Osteoblast (primary cell): ENCODE measurements around the gene TMTC2. TPM values are rescaled to one million over a fixed set of nuclear protein-coding genes. Genes with fewer than 3 reads are reported as not detected.

Source experiments
- DNase-seq: peaks from one replicate; pipeline ENCODE4 v3.0.0; 2011; ENCODE audit warnings: low spot score, mixed read lengths; ENCODE audit not compliant: insufficient read length; ENCODE audit errors: missing footprints
- H2AFZ ChIP-seq: 2 replicates; pipeline ENCODE4 v1.6.0; 2011; ENCODE audit warnings: mild to moderate bottlenecking, low read length
- H3K27ac ChIP-seq: 2 replicates; pipeline ENCODE4 v1.5.1; 2011; ENCODE audit warnings: mild to moderate bottlenecking, low read depth, low read length, moderate library complexity
- H3K27me3 ChIP-seq: 2 replicates; pipeline ENCODE4 v1.6.0; 2012; ENCODE audit warnings: mild to moderate bottlenecking, control low read depth, inconsistent platforms, low read length, moderate library complexity; ENCODE audit not compliant: insufficient read depth
- H3K36me3 ChIP-seq: 2 replicates; pipeline ENCODE4 v1.5.1; 2011; ENCODE audit warnings: mild to moderate bottlenecking, low read length, control low read depth, moderate library complexity; ENCODE audit not compliant: insufficient read depth
- H3K4me1 ChIP-seq: 2 replicates; pipeline ENCODE4 v1.5.1; 2011; ENCODE audit warnings: mild to moderate bottlenecking, low read length, control low read depth, moderate library complexity; ENCODE audit not compliant: insufficient read depth
- H3K4me2 ChIP-seq: 2 replicates; pipeline ENCODE4 v1.6.0; 2011; ENCODE audit warnings: mild to moderate bottlenecking, low read length; ENCODE audit not compliant: insufficient read depth
- H3K4me3 ChIP-seq: fragments of 200-600 bp; sonication (generic); 3 replicates; pipeline ENCODE4 v1.5.1; 2012; ENCODE audit warnings: mild to moderate bottlenecking, low read length, inconsistent platforms; ENCODE audit not compliant: insufficient read depth
- H3K79me2 ChIP-seq: 2 replicates; pipeline ENCODE4 v1.6.0; 2012; ENCODE audit warnings: mild to moderate bottlenecking, low read length, control low read depth, inconsistent platforms; ENCODE audit not compliant: insufficient read depth
- H3K9me3 ChIP-seq: 2 replicates; pipeline ENCODE4 v1.5.1; 2011; ENCODE audit warnings: low read depth, low read length, control low read depth
- H4K20me1 ChIP-seq: 2 replicates; pipeline ENCODE4 v1.6.0; 2012; ENCODE audit warnings: mild to moderate bottlenecking, low read length, control low read depth; ENCODE audit not compliant: insufficient read depth
- total RNA-seq: library from RNA; depleted of rRNA; stranded (reverse); fragments of >200 nt; gene quantifications from 2 replicates; pipeline ENCODE4 v1.2.3, GENCODE V29; 2012
- TF ChIP-seq, protein P1 (sequence below): IDR thresholded peaks from 2 replicates; pipeline ENCODE4 v1.5.1; 2011; ENCODE audit warnings: mild to moderate bottlenecking, low read depth, low read length, moderate library complexity; ENCODE audit errors: extremely low read depth

The TMTC2 gene
- total RNA-seq, 1 donor = 2.5 TPM

DNA sequence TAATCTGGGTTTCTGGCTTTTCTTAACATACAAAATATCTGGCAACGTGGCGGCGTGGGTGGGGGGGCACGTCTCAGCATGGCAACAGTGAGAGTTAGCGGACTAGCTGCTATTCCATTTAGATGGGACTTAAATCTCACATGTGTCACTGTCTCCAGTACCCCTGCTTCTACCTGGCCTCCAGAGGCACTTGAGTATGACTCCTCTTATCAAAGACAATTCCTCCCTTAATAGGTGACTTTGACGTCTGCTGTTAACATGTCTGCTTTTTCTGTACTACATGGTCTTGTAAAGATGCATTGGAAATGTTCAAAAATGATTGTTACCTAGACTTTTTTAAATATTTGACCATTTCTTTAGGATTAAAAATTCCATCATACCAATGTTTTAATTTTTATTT is 456.2 kb downstream of the TMTC2 start:
- Histone ChIP-seq H3K4me2 (no peak overlapping the region), H3K4me1 (no peaks in the 10 kb centered on the region), H2AFZ (no peak overlapping the region), H3K4me3 (no peak overlapping the region), H3K79me2 (no peaks in the 10 kb centered on the region), H3K27ac (no peak overlapping the region), H3K36me3 (no peaks in the 10 kb centered on the region), H4K20me1 (no peaks in the 10 kb centered on the region), H3K9me3 (peaks cover 3% of the 10 kb centered on the region), H3K27me3 (no peaks in the 10 kb centered on the region)
- DNase-seq = no peak
- TF ChIP-seq, protein P1, sequence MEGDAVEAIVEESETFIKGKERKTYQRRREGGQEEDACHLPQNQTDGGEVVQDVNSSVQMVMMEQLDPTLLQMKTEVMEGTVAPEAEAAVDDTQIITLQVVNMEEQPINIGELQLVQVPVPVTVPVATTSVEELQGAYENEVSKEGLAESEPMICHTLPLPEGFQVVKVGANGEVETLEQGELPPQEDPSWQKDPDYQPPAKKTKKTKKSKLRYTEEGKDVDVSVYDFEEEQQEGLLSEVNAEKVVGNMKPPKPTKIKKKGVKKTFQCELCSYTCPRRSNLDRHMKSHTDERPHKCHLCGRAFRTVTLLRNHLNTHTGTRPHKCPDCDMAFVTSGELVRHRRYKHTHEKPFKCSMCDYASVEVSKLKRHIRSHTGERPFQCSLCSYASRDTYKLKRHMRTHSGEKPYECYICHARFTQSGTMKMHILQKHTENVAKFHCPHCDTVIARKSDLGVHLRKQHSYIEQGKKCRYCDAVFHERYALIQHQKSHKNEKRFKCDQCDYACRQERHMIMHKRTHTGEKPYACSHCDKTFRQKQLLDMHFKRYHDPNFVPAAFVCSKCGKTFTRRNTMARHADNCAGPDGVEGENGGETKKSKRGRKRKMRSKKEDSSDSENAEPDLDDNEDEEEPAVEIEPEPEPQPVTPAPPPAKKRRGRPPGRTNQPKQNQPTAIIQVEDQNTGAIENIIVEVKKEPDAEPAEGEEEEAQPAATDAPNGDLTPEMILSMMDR = no peak

DNA sequence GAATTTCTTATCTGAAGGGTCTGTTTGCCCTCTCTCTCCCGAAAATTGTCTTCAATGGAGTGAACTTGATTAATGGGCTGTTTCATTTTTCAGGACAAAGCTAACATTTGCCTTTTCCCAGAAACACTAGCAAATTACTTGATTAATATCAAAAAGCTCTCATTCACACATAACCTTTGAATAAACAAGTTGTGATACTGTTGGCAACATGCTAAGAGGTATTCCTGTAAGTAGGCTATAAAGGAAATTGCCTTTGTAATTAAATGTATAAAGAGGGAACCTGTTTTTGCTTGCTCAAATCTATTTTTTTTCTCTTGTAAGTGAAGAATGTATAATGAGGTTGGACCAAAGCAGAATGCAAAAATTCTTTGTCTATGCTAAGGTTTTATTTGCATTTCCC is 457.2 kb downstream of the TMTC2 start:
- DNase-seq = no peak
- TF ChIP-seq, protein P1 = no peak
- no peaks in the 10 kb centered on the region for H3K79me2 ChIP-seq

DNA sequence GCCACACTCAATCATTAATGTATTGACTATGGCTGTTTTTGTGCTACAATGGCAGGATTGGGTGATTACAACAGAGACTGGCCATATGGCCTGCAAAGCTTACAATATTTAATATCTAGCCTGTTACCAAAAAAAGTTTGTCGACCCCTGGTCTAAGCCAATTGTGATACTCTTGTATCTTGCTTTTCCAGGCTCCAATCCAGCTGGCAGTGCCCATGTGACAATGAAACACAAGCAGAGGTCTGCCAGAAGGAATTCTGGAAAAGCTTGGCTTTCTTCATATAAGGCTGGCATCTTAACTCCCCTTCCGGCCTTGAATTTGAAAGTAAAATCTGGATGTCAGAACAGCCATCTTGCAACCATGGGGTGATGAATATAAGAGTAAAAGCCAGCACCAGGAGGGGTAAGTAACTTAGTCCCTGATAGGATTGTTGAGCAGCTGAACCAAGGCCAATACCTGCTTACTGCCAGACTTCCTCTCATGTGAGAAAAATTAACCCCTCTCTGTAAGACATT is 458.7 kb downstream of the TMTC2 start:
- H3K9me3 ChIP-seq = peaks cover 3% of the 10 kb centered on the region
- H3K36me3 ChIP-seq = no peaks in the 10 kb centered on the region
- H3K79me2 ChIP-seq = no peaks in the 10 kb centered on the region
- H3K4me3 ChIP-seq = no peak overlapping the region
- no peaks in the 10 kb centered on the region for H3K27me3 ChIP-seq
- H4K20me1 ChIP-seq = no peaks in the 10 kb centered on the region
- TF ChIP-seq, protein P1 = no peak
- no peak overlapping the region for H3K27ac ChIP-seq
- H3K4me2 ChIP-seq = no peak overlapping the region
- no peaks in the 10 kb centered on the region for H3K4me1 ChIP-seq
- no peak overlapping the region for H2AFZ ChIP-seq
- no peak for DNase-seq

More for the DNA sequence above, 457.2 kb downstream of the TMTC2 start:
- Histone ChIP-seq H3K4me1 (no peaks in the 10 kb centered on the region), H3K4me3 (no peak overlapping the region), H3K9me3 (peaks cover 3% of the 10 kb centered on the region), H3K4me2 (no peak overlapping the region), H2AFZ (no peak overlapping the region), H4K20me1 (no peaks in the 10 kb centered on the region), H3K36me3 (no peaks in the 10 kb centered on the region), H3K27me3 (no peaks in the 10 kb centered on the region), H3K27ac (no peak overlapping the region)

DNA sequence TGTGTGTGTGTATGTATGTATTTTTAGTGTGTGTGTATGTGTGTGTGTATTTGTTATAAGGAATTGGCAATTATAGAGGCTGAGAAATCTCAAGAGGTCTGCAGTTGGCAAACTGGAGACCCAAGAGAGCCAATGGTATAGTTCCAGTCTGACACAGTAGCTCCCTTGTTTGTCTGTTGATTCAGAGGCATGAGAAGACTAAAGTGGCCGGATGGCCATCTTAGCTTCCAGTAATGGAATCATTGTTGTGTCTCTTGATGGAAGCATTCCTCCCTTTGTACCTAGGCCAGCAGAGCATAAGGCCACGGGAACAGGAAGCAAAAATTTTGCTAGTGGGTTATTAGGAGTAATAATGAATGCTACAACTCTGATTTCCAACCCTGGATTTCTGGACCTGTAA is 460.6 kb downstream of the TMTC2 start:
- Histone ChIP-seq H4K20me1 (no peaks in the 10 kb centered on the region), H3K27ac (no peak overlapping the region), H3K27me3 (no peaks in the 10 kb centered on the region), H3K4me2 (no peak overlapping the region), H3K79me2 (no peaks in the 10 kb centered on the region), H3K36me3 (no peaks in the 10 kb centered on the region), H2AFZ (no peak overlapping the region), H3K4me3 (no peak overlapping the region), H3K4me1 (no peaks in the 10 kb centered on the region), H3K9me3 (peaks cover 3% of the 10 kb centered on the region)
- TF ChIP-seq, protein P1 = no peak
- no peak for DNase-seq
